Posterior vena cava (tissue), 2 donors: Measurements from ENCODE around the gene DMRTB1. TPM values are rescaled to one million over a fixed set of nuclear protein-coding genes. Genes with fewer than 3 reads are reported as not detected.
"Not testable (repeated sequence)": the region's sequence is repeated elsewhere in the genome, so short reads cannot be mapped to it uniquely, and the experiment has no call there.

Source experiments
- DNase-seq: peaks from one replicate; pipeline ENCODE4 v3.0.0-alpha.2; 2020; ENCODE audit warnings: low spot score
- intact Hi-C, 2 donors: fragments of 100-400 bp; cut with DNase I; formaldehyde crosslinking; loops; one replicate each; pipeline versions ENCODE4 v1.14.1 to v1.14.2; 2022 to 2023
- total RNA-seq, 2 donors: library from RNA; stranded (reverse); fragmentation: NEBNext Ultra II Directional; extraction: Animal tissue kit (Norgen Biotek cat#: 25700); gene quantifications; one replicate each; pipeline ENCODE4 v1.2.1, GENCODE V29; 2021
- donor health status: DM: yes; HTN: yes; CAD: no.
- donor health status: DM: yes; HTN: yes; CAD: no.

DMRTB1 gene
- total RNA-seq, 2 donors from 2014 or later, result not detected

GRCh38 chr1:53432611-53433010, 26.6 kb upstream of the DMRTB1 start:
- DNase-seq, result no peak
- intact Hi-C loops, result no loop called here

- DNase-seq, intact Hi-C loops: not testable (repeated sequence)
Measured at GRCh38 chr1:53434405-53435007, 24.7 kb upstream of the DMRTB1 start.

GRCh38 chr1:53435151-53435550, 24.0 kb upstream of the DMRTB1 start:
- DNase-seq, result no peak
- intact Hi-C loops, result no loop called here

- intact Hi-C loops, result no loop called here
- DNase-seq, result no peak
Measured at GRCh38 chr1:53438427-53439336, 20.5 kb upstream of the DMRTB1 start.

GRCh38 chr1:53439337-53440207, 19.6 kb upstream of the DMRTB1 start:
- no peak for DNase-seq
- intact Hi-C loops, result no loop called here

GRCh38 chr1:53440633-53441032, 18.6 kb upstream of the DMRTB1 start:
- no peak for DNase-seq
- intact Hi-C loops, result no loop called here

- no peak for DNase-seq
- intact Hi-C loops, result no loop called here
Measured at GRCh38 chr1:53442299-53442698, 16.9 kb upstream of the DMRTB1 start.

- intact Hi-C loops, result no loop called here
- no peak for DNase-seq
Measured at GRCh38 chr1:53446051-53446450, 13.1 kb upstream of the DMRTB1 start.

- DNase-seq, result no peak
- intact Hi-C loops, result no loop called here
Measured at GRCh38 chr1:53447413-53447812, 11.8 kb upstream of the DMRTB1 start.

GRCh38 chr1:53448241-53448841, 10.9 kb upstream of the DMRTB1 start:
- no peak for DNase-seq
- intact Hi-C loops, result no loop called here

GRCh38 chr1:53449021-53449420, 10.2 kb upstream of the DMRTB1 start:
- intact Hi-C loops, result no loop called here
- DNase-seq, result no peak

- intact Hi-C loops, result no loop called here
Measured at GRCh38 chr1:53449693-53450092, 9.5 kb upstream of the DMRTB1 start.

GRCh38 chr1:53450225-53450624, 9.0 kb upstream of the DMRTB1 start:
- DNase-seq, result no peak
- intact Hi-C loops, result no loop called here

More at GRCh38 chr1:53449693-53450092, 9.5 kb upstream of the DMRTB1 start:
- DNase-seq, result no peak

- intact Hi-C loops, result no loop called here
- DNase-seq, result no peak
Measured at GRCh38 chr1:53454019-53454418, 5.2 kb upstream of the DMRTB1 start.

GRCh38 chr1:53455364-53455991, 3.7 kb upstream of the DMRTB1 start:
- intact Hi-C loops, result no loop called here
- DNase-seq, result no peak

GRCh38 chr1:53458634-53459033, 565 bp upstream of the DMRTB1 start:
- intact Hi-C loops, result no loop called here
- no peak for DNase-seq

- intact Hi-C loops, result no loop called here
Measured at GRCh38 chr1:53460211-53460634, 1.0 kb downstream of the DMRTB1 start.

GRCh38 chr1:53460666-53461322, 1.6 kb downstream of the DMRTB1 start:
- intact Hi-C loops, result no loop called here
- DNase-seq, result peak; percentile 74

More at GRCh38 chr1:53460211-53460634, 1.0 kb downstream of the DMRTB1 start:
- peak; percentile 71 for DNase-seq
